Neural cell (in vitro differentiated cells): ENCODE measurements around the gene FGD4.

Source experiments
- CTCF ChIP-seq: fragments of 450-650 bp; IDR thresholded peaks from 2 replicates; pipeline ENCODE4 v1.5.1; 2014; ENCODE audit warnings: antibody characterized with exemption, mild to moderate bottlenecking, moderate library complexity; ENCODE audit not compliant: poor library complexity, severe bottlenecking
- EP300 ChIP-seq: fragments of 450-650 bp; conservative IDR thresholded peaks from 2 replicates; pipeline ENCODE4 v1.6.1; 2014; ENCODE audit warnings: antibody characterized with exemption, mild to moderate bottlenecking, moderate library complexity; ENCODE audit not compliant: poor library complexity, severe bottlenecking
- EZH2 ChIP-seq: fragments of 200-600, 300-800 bp; shearing (Covaris generic), sonication (generic); IDR thresholded peaks from 2 replicates; pipeline ENCODE4 v1.6.1; 2014; ENCODE audit warnings: antibody characterized with exemption, low read length, borderline replicate concordance, mild to moderate bottlenecking; ENCODE audit not compliant: insufficient read depth, poor library complexity, severe bottlenecking
- MXI1 ChIP-seq: fragments of 450-650 bp; conservative IDR thresholded peaks from 2 replicates; pipeline ENCODE4 v1.6.1; 2014; ENCODE audit warnings: antibody characterized with exemption, mild to moderate bottlenecking; ENCODE audit not compliant: poor library complexity, severe bottlenecking
- POLR2AphosphoS5 ChIP-seq: IDR thresholded peaks from 2 replicates; pipeline ENCODE4 v1.6.1; 2012
- SMC3 ChIP-seq: fragments of 450-650 bp; conservative IDR thresholded peaks from 2 replicates; pipeline ENCODE4 v1.6.1; 2014; ENCODE audit warnings: antibody characterized with exemption, mild to moderate bottlenecking, moderate library complexity; ENCODE audit not compliant: poor library complexity
- TAF1 ChIP-seq: IDR thresholded peaks from 2 replicates; pipeline ENCODE4 v1.6.1; 2012; ENCODE audit warnings: low read depth
- TF ChIP-seq, protein P1 (sequence below): IDR thresholded peaks from 2 replicates; pipeline ENCODE4 v1.6.1; 2012; ENCODE audit warnings: borderline replicate concordance

GRCh38 chr12:32679920-32680237 lies 280.5 kb downstream of the FGD4 start:
- TF ChIP-seq CTCF (no peak), SMC3 (no peak), EP300 (no peak), EZH2 (no peak), POLR2AphosphoS5 (no peak), TAF1 (no peak), MXI1 (no peak)
- TF ChIP-seq, protein P1, sequence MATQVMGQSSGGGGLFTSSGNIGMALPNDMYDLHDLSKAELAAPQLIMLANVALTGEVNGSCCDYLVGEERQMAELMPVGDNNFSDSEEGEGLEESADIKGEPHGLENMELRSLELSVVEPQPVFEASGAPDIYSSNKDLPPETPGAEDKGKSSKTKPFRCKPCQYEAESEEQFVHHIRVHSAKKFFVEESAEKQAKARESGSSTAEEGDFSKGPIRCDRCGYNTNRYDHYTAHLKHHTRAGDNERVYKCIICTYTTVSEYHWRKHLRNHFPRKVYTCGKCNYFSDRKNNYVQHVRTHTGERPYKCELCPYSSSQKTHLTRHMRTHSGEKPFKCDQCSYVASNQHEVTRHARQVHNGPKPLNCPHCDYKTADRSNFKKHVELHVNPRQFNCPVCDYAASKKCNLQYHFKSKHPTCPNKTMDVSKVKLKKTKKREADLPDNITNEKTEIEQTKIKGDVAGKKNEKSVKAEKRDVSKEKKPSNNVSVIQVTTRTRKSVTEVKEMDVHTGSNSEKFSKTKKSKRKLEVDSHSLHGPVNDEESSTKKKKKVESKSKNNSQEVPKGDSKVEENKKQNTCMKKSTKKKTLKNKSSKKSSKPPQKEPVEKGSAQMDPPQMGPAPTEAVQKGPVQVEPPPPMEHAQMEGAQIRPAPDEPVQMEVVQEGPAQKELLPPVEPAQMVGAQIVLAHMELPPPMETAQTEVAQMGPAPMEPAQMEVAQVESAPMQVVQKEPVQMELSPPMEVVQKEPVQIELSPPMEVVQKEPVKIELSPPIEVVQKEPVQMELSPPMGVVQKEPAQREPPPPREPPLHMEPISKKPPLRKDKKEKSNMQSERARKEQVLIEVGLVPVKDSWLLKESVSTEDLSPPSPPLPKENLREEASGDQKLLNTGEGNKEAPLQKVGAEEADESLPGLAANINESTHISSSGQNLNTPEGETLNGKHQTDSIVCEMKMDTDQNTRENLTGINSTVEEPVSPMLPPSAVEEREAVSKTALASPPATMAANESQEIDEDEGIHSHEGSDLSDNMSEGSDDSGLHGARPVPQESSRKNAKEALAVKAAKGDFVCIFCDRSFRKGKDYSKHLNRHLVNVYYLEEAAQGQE = no peak
